Thyroid gland (tissue), 4 donors: ENCODE measurements around the gene SLC35A4.

Experiments
- CTCF ChIP-seq, 6 experiments: fragments of 200-600 bp in 3 of 6; fragments of 450-650 bp in 3 of 6; sonication (generic) in 3 of 6; IDR thresholded peaks; one replicate each; pipeline ENCODE4 v1.5.1; 2016 to 2019; ENCODE audit warnings: antibody characterized with exemption in 6 of 6, mild to moderate bottlenecking in 2 of 6, inconsistent platforms in 1 of 6, moderate library complexity in 1 of 6
- POLR2A ChIP-seq, 2 donors: fragments of 450-650 bp; IDR thresholded peaks; one replicate each; pipeline ENCODE4 v1.6.1; 2017; ENCODE audit warnings: antibody characterized with exemption in 2 of 2, mild to moderate bottlenecking in 2 of 2, moderate library complexity in 1 of 2

GRCh38 chr5:140570058-140570457 lies 5.4 kb downstream of the SLC35A4 start:
- TF ChIP-seq CTCF (IDR thresholded peaks at IDR 0.05) (no peak), POLR2A (IDR thresholded peaks at IDR 0.05) (no peak)
